Thyroid gland (tissue), 4 donors: ENCODE results near the gene SDCCAG8.

Source experiments
- CTCF ChIP-seq, 6 experiments: fragments of 200-600 bp in 3 of 6; fragments of 450-650 bp in 3 of 6; sonication (generic) in 3 of 6; IDR thresholded peaks; one replicate each; pipeline ENCODE4 v1.5.1; 2016 to 2019; ENCODE audit warnings: antibody characterized with exemption in 6 of 6, mild to moderate bottlenecking in 2 of 6, inconsistent platforms in 1 of 6, moderate library complexity in 1 of 6
- POLR2A ChIP-seq, 2 donors: fragments of 450-650 bp; IDR thresholded peaks; one replicate each; pipeline ENCODE4 v1.6.1; 2017; ENCODE audit warnings: antibody characterized with exemption in 2 of 2, mild to moderate bottlenecking in 2 of 2, moderate library complexity in 1 of 2

DNA sequence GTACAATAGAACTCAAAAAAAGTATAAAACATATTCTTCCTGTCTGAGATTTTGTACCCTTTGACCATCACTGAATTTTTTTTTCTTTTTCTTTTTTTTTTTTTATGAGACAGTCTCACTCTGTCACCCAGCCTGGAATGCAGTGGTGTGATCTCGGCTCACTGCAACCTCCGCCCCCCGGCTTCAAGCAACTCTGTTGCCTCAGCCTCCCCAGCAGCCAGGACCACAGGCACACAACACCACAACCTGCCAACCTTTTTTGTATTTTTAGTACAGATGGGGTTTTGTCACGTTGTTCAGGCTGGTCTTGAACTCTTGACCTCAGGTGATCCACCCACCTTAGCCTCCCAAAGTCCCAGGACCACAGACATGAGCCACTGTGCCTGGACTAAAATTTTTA, 10.4 kb downstream of the SDCCAG8 start:
- TF ChIP-seq POLR2A (IDR thresholded peaks at IDR 0.05) (no peak), CTCF (IDR thresholded peaks at IDR 0.05) (no peak)
